Right atrium auricular region (tissue), 2 donors: Measurements from ENCODE around the gene FEN1. TPM values are rescaled to one million over a fixed set of nuclear protein-coding genes. Genes with fewer than 3 reads are reported as not detected.

Source experiments
- DNase-seq: peaks from one replicate; pipeline ENCODE4 v3.0.0-alpha.2; 2019; ENCODE audit warnings: low spot score
- H3K27ac ChIP-seq, 2 donors: fragments of 200-600 bp; sonication (generic); 1 replicate in 1 of 2; 2 replicates in 1 of 2; pipeline ENCODE4 v1.5.1; 2016 to 2019
- H3K27me3 ChIP-seq, 2 donors: fragments of 200-600 bp; sonication (generic); one replicate each; pipeline versions ENCODE4 v1.5.1 to v1.6.0; 2017 to 2019
- H3K36me3 ChIP-seq: fragments of 200-600 bp; sonication (generic); one replicate; pipeline ENCODE4 v1.5.1; 2016
- H3K4me1 ChIP-seq, 2 donors: fragments of 200-600 bp; sonication (generic); one replicate each; pipeline versions ENCODE4 v1.5.1 to v1.6.0; 2017 to 2019
- H3K4me3 ChIP-seq, 2 donors: fragments of 200-600 bp; sonication (generic); 1 replicate in 1 of 2; 2 replicates in 1 of 2; pipeline ENCODE4 v1.5.1; 2017 to 2019; ENCODE audit warnings: mild to moderate bottlenecking in 1 of 2, moderate library complexity in 1 of 2
- H3K9me3 ChIP-seq, 2 donors: fragments of 200-600 bp; sonication (generic); one replicate each; pipeline ENCODE4 v1.5.1; 2019
- total RNA-seq, 2 donors: library from RNA; depleted of rRNA; stranded (reverse); fragments of >200 nt; gene quantifications; one replicate each; pipeline ENCODE4 v1.1.0, GENCODE V29; 2016
- TF ChIP-seq, protein P1 (sequence below), 2 donors: fragments of 200-600 bp; sonication (generic); IDR thresholded peaks; one replicate each; pipeline ENCODE4 v1.5.1; 2019; ENCODE audit warnings: antibody characterized with exemption in 2 of 2

The FEN1 gene
- total RNA-seq, 2 donors from 2014 or later = 3.7 to 4.0 TPM

DNA sequence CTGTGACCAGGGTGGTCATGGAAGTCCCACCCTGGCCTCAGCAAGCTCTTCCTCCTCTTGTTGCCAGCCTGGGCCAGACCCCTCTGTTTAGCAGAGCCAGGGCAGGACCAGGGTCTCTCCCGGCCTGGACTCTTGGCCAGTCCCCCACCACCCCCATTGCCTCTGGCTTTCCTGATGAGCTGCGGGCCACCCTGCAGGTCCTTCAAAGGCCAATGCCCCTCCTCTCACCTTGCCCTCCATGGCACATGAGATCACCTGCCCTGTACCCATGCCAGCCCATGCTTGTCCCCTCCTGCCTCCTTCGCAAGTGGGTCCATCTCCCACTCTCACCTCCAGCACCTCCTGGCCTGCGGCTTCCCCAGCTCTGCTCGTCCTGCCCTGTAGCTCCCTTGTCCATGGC lies 45.8 kb downstream of the FEN1 start:
- Histone ChIP-seq H3K27me3 (no peaks in the 10 kb centered on the region), H3K4me1 (peaks cover 0 to 26% of the 10 kb centered on the region in 2 donors), H3K27ac (no peak overlapping the region), H3K9me3 (no peaks in the 10 kb centered on the region), H3K4me3 (no peak overlapping the region), H3K36me3 (no peaks in the 10 kb centered on the region)
- no peak for DNase-seq
- TF ChIP-seq, protein P1, sequence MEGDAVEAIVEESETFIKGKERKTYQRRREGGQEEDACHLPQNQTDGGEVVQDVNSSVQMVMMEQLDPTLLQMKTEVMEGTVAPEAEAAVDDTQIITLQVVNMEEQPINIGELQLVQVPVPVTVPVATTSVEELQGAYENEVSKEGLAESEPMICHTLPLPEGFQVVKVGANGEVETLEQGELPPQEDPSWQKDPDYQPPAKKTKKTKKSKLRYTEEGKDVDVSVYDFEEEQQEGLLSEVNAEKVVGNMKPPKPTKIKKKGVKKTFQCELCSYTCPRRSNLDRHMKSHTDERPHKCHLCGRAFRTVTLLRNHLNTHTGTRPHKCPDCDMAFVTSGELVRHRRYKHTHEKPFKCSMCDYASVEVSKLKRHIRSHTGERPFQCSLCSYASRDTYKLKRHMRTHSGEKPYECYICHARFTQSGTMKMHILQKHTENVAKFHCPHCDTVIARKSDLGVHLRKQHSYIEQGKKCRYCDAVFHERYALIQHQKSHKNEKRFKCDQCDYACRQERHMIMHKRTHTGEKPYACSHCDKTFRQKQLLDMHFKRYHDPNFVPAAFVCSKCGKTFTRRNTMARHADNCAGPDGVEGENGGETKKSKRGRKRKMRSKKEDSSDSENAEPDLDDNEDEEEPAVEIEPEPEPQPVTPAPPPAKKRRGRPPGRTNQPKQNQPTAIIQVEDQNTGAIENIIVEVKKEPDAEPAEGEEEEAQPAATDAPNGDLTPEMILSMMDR (IDR thresholded peaks at IDR 0.05) = no peak

DNA sequence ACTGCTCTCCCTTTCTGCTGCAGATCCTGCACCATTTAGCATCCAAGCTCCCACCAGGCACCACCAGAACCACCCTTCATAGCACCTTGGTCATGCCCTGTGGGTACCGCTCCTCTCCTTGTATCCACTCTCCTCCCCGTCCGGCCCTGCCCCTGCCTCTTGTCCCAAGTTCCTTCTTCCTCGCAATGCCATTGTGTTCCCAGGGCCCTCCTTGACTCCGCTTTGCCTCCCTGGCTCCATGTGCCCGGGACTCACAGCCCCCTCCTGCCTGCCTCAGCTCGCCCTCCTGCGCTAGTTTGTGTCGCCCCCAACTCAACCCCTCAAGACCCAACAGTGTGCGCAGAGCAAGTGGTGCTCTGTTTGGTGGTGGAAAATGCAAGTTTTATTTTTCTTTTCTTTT lies 46.2 kb downstream of the FEN1 start:
- Histone ChIP-seq H3K27me3 (no peaks in the 10 kb centered on the region), H3K36me3 (no peaks in the 10 kb centered on the region), H3K4me3 (no peak overlapping the region), H3K4me1 (peaks cover 0 to 25% of the 10 kb centered on the region in 2 donors), H3K27ac (no peak overlapping the region), H3K9me3 (no peaks in the 10 kb centered on the region)
- TF ChIP-seq, protein P1 (IDR thresholded peaks at IDR 0.05) = no peak
- DNase-seq = no peak

DNA sequence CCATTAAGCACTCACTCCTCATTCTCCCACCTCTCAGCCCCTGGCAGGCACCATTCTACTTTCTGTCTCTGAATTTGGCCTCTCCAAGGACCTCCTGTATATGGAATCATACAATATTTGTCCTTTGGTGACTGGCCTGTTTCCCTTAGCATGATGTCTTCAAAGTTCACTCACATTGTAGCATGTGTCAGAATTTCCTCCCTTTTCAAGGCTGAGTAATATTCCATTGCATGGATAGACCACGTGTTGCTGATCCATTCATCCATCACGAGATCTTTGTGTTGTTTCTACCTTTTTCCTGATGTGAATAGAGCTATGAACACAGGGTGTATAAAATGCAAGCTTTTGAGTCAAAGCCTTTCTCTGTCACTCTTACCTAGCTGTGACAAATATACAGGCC lies 47.0 kb downstream of the FEN1 start:
- no peaks in the 10 kb centered on the region for H3K36me3 ChIP-seq
- H3K4me3 ChIP-seq = no peak overlapping the region
- TF ChIP-seq, protein P1 (IDR thresholded peaks at IDR 0.05) = no peak

DNA sequence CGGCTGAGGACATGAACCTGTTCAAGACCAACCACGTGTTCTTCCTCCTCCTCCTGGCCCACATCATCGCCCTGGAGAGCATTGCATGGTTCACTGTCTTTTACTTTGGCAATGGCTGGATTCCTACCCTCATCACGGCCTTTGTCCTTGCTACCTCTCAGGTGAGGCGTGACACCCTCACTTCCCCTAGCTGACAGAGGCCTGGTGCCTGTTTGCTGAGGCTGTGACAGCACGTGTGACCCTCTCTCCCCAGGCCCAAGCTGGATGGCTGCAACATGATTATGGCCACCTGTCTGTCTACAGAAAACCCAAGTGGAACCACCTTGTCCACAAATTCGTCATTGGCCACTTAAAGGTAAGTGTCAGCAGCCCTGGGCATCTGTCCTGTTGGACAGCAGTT lies 47.7 kb downstream of the FEN1 start:
- Histone ChIP-seq H3K9me3 (no peaks in the 10 kb centered on the region), H3K4me1 (peaks cover 0 to 11% of the 10 kb centered on the region in 2 donors), H3K27me3 (no peaks in the 10 kb centered on the region), H3K27ac (no peak overlapping the region), H3K36me3 (no peaks in the 10 kb centered on the region), H3K4me3 (no peak overlapping the region)
- no peak for DNase-seq
- TF ChIP-seq, protein P1 (IDR thresholded peaks at IDR 0.05) = no peak

More for the DNA sequence above, 47.0 kb downstream of the FEN1 start:
- H3K4me1 ChIP-seq = peaks cover 0 to 17% of the 10 kb centered on the region in 2 donors
- H3K27ac ChIP-seq = no peak overlapping the region
- H3K27me3 ChIP-seq = no peaks in the 10 kb centered on the region
- DNase-seq = no peak
- H3K9me3 ChIP-seq = no peaks in the 10 kb centered on the region

DNA sequence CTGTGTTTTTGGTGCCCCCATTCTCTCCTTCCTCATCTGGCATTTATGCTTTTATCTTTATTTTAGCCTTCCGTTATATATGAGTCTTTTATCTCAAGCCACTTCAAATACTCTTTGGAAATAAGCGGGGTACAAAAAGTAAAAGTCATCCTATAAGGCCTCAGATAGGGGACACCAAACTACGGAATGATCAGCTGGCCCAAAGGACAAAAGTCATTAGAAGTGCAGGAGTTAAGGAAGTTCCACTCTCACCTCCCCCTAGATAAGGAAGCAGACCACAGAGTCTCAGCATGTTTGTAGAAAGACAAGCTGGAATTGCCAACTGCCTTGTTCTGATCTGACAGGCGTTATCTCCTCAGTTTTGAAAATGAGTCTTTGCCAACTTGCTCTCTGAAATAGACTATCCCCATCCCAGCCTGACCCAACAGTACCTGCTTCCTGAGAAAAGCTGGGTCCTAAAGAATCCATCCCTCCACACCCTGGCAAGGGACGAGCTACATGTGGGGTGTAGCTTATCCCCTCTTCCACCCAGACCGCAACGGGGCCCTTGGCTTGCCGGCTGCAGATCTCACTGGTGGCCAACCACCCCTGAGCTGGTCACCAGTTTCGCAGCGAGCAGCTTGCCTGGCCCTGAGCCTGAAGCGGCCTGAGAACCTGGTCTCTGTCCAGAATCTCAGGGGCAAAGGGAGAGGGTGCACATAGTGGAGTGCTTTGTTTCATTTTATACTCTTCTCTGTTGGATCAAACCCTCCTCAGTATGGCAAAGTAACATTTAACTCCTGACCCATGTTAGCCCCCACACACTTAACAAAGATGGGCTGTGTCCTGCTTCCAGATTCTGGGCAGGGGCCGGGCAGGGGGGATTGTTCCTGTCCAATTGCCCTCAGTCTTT lies 49.2 kb downstream of the FEN1 start:
- peak overlapping the region; percentile 22 to 61 for H3K27ac ChIP-seq
- H3K9me3 ChIP-seq = no peaks in the 10 kb centered on the region
- H3K36me3 ChIP-seq = no peaks in the 10 kb centered on the region
- TF ChIP-seq, protein P1 (IDR thresholded peaks at IDR 0.05) = no peak
- no peaks in the 10 kb centered on the region for H3K27me3 ChIP-seq
- peaks cover 0 to 6% of the 10 kb centered on the region in 2 donors for H3K4me1 ChIP-seq
- no peak overlapping the region for H3K4me3 ChIP-seq
- DNase-seq = no peak
